Endometrium (tissue), 2 donors: ENCODE data around the gene HMGN5.

ENCODE experiments used
- FAIRE-seq: peaks from 2 replicates; lab custom pipeline; 2012; peaks lifted over from hg19 to GRCh38; lab: Jason Lieb, UNC
- donor health status: control.
- donor health status: control.

Gene HMGN5

DNA sequence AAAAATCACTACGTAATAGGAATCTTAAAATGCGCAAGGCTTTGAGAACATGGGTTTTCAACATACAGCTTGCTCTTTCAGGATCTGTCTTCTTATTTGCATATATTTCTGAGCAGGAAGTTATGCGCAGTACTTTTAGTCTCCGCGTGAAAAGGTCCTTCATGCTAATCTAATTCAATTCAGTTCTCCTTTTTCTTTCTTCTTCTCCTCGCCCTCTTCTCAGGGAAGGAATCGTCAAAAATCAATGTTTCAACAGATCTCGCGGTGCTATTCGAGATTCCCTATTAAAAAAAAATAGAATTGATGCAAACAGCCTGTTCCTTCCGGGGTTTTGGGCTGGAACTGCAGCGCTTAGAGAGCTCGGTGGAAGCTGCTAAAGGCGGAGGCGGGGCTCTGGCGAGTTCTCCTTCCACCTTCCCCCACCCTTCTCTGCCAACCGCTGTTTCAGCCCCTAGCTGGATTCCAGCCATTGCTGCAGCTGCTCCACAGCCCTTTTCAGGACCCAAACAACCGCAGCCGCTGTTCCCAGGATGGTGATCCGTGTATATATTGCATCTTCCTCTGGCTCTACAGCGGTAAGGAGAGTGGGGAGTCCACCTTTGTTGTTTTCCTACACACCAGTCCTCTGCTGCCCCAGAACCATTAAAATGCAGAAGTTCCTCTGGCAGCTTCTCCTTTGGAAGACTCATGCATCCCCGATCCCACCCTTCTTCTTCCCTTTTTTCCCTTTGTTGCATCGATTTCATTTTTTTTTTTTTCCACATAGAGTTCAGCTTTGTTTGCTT, at the start of gene HMGN5, which contains the start of gene SH3BGRL:
TSS of gene HMGN5 (minus strand) at position 243 of the 785 bp plus-strand sequence. CDS start 80,364 bp downstream, outside the sequence.
TSS of gene SH3BGRL (plus strand) at position 432 of the 785 bp plus-strand sequence. CDS start at position 531, 99 bp downstream.
- peak; percentile 71 for FAIRE-seq

DNA sequence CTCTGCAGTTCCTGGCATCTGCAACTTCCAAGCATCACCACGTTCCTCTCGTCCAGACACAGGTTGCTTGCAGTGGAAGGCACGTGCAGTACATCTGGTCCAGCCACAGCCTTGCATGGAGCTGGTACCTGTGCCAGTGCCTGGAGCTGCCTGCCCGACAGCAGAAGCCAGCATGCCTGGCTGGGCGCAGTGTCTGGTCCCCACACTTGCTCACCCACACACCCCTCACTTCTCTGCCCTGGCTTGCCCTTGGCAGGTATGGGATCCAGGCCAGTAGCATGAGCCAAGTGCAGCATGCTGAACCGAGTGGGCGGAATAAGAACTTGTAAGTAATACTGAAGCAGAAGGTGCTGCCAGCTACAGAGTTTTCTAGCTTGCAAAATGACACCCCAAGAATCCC, 40.0 kb upstream of the HMGN5 start:
- no peak for FAIRE-seq

- no peak for FAIRE-seq
Measured at GRCh38 chrX:81240701-81241331, 39.1 kb upstream of the HMGN5 start.

- no peak for FAIRE-seq
Measured at GRCh38 chrX:81238166-81238565, 36.5 kb upstream of the HMGN5 start.

- FAIRE-seq: no peak
Measured at GRCh38 chrX:81237516-81237915, 35.8 kb upstream of the HMGN5 start.

DNA sequence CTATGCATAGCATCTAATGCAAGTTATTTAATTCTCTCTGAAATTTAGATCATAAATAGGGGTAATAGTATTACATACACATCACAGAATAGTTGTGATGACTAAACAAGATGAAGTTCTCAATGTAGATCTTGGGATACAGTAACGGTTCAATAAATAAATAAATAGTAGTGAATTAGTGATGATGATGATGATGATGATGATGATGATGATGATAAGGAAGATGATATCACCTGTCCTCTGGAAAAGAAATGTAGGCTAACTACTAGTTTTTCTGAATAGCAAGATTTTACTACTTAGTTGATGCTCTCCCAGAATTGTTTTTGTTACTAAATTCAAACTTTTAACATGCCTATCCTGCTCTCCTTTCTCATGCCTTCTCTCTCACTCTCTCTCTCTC, 30.5 kb upstream of the HMGN5 start:
- no peak for FAIRE-seq

GRCh38 chrX:81231476-81231875, 29.8 kb upstream of the HMGN5 start:
- no peak for FAIRE-seq

GRCh38 chrX:81229901-81230300, 28.2 kb upstream of the HMGN5 start:
- no peak for FAIRE-seq

DNA sequence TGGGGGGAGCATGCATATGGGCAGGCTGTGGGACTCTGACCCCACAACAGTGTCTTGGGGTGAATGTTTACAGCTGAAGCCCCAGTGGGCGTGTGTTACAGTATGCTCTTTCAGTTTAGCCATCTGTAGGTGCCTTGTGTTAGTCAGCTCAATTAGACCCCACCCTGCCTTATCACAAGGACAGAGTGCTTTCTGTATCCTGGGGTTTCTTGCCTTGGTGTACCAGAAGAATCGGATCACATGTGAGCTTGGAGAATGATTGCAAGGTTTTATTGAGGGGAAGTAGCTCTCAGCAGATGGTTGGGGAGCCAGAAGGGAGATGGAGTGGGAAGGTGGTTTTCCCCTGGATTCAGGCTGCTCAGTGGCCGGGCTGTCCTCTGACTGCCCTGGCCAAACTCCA, 27.5 kb upstream of the HMGN5 start:
- FAIRE-seq: no peak

DNA sequence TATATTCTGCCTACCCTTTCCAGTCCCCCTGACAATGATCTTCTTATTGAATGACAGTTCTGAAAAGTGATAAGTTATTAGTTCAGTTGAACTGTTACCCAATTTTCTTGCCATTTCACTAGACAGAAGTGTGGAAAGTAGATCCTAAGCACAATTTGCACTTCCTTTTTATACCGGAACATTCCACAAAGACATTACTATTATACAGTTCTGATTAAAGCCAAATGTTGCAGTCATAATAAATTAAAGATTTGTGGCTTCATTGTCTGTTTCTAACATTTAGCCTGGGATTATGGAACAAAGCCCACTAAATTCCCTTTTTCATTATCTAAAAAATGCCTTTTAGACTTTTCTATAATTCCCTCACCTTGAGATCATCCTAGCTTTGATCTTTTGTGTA, 14.0 kb upstream of the HMGN5 start:
- FAIRE-seq: no peak

GRCh38 chrX:81208916-81209315, 7.2 kb upstream of the HMGN5 start:
- peak; percentile 41 for FAIRE-seq

GRCh38 chrX:81206476-81206875, 4.8 kb upstream of the HMGN5 start:
- no peak for FAIRE-seq

GRCh38 chrX:81205551-81205950, 3.8 kb upstream of the HMGN5 start:
- FAIRE-seq: no peak

GRCh38 chrX:81202943-81203342, 1.2 kb upstream of the HMGN5 start:
- no peak for FAIRE-seq

- FAIRE-seq: no peak
Measured at GRCh38 chrX:81202456-81202819, 725 bp upstream of the HMGN5 start.

DNA sequence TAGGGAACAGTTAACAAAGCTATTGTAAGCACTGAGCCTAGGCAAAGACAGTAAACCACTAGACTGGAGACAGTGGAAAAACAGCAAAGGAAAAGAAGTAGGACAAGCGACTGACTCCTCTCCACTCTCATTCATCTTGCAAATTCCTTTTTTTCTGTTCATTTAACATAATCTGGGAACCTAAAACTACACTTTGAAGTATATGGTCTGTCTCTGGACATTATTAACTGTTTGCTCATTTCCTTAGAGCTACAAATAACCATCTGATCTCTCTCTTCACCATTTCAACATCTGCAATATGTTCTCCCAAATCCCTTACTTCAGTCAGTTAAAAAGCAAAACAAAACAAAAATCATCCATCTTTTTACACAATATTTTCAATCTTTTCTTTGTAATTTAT, 642 bp downstream of the HMGN5 start:
- FAIRE-seq: no peak

GRCh38 chrX:81195712-81196111, 6.0 kb downstream of the HMGN5 start:
- FAIRE-seq: no peak

DNA sequence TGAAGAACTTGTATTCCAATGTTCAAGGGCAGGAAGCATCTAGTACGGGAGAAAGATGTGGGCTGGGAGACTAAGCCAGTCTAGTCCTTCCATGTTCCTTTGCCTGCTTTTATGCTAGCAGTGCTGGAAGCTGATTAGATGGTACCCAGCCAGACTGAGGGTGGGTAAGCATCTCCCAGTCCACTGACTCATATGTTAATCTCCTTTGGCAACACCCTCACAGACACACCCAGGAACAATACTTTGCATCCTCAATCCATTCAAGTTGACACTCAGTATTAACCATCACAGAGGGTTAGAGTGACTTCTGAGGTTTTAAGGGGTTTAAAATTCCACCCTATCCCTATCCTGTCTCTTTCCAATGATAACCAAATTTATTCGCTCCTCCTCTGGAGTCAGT, 6.5 kb downstream of the HMGN5 start:
- FAIRE-seq: no peak

DNA sequence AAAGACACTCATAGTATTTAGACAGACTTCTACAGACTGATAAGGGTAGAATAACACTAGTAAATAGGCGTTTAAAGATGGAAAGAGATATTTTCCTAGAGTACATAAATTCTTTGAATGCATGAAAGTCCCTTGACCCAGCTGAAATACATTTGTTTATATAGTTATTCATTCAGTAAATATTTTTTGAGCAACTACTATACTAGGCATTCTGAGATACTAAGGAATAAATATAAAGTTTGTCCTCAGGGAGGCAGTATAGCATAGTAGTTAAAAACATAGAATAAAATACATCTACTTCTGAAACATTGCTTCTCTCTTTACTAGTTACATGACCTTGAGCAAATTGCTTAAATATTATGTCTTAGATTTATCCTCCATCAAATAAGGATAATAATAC, 27.4 kb downstream of the HMGN5 start:
- FAIRE-seq: peak; percentile 58

DNA sequence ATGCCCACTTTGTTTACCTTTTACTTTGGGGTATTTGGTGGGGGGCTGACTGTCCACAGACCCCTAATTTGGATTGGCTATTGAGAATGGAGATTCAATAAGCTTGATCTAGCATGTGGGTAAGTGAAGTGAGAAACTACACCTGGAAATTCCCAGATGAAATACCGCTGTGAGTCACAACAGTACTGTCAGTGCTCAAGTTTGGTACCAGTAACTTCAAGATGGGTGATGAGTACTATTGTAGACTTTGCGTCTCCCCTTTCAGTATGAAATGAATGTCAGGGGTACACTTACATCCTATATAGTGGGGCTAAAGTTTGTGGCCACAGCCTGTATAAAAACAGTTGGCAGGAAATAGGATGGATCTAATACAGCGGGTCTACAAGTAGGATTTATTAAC, 33.3 kb downstream of the HMGN5 start:
- no peak for FAIRE-seq

- peak; percentile 61 for FAIRE-seq
Measured at GRCh38 chrX:81121513-81122363, 80.0 kb downstream of the HMGN5 start.

GRCh38 chrX:81120936-81121371, 80.8 kb downstream of the HMGN5 start:
- no peak for FAIRE-seq
